ENCODE results near the gene FGD2. TPM values are rescaled to one million over a fixed set of nuclear protein-coding genes. Genes with fewer than 3 reads are reported as not detected.

FGD2 gene
- total and polyA plus RNA-seq, 2 of the 4 experiments (the other 2 are of a cell fraction): 0.07 TPM; not detected in 1

DNA sequence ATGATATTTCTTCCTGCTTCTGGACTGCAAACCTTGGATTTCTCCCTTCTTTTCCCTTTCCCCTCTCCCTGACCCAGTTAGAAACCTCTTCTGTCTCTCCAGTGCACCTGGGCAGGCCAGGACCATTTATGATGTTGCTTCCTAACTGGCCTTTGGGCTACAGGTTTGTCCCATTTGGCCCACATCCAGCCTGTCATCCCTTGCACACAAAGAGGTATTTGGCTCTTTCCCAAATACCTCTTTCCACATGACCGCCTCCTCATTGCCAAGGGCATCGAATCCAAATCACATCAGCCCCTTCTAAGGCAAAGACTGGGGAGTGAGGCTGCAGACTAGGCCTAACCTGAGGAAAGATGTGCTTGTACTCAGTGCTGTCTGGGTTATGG is 13.6 kb downstream of the FGD2 start:
- no peak overlapping the region for H3K14ac ChIP-seq (replicated peaks; ENCODE audit: low read depth, low read length)
- no TSS peak for BruUV-seq (replicated peaks)
- H3K18ac ChIP-seq (ENCODE audit: low read depth, low read length): no peak overlapping the region
- no peak overlapping the region for H3K4me2 ChIP-seq (ENCODE audit: low read depth, low read length)
- H2AFZ ChIP-seq (replicated peaks; ENCODE audit: low read length, poor library complexity): no peak overlapping the region
- H3K23ac ChIP-seq (ENCODE audit: low read depth, low read length): no peak overlapping the region
- no peak overlapping the region for H4K8ac ChIP-seq (ENCODE audit: low read depth in 2 of 2, low read length in 2 of 2)
- dilution Hi-C loops (cut with HindIII; ENCODE audit: low sequenced_read_pairs, unreplicated experiment) (no loop called here), intact Hi-C loops (cut with micrococcal nuclease) (loop anchor here (10.0 kb wide), 1 partner anchor 394 kb away; no protein-coding TSS in a partner anchor), in situ Hi-C loops (cut with MboI; ENCODE audit: low sequenced_read_pairs) (no loop called here)
- H2AK9ac ChIP-seq (replicated peaks; ENCODE audit: low read depth, low read length, poor library complexity): no peak overlapping the region
- ChIA-PET POLR2A (ENCODE audit: unreplicated experiment) (no interaction called here), CTCF (interaction anchor here (1.1 to 3.9 kb wide), 8 partner anchors 12 to 260 kb away, joined by 3 to 30 read pairs (median 10); partner anchors contain the start of gene FGD2)
- no peaks in the 10 kb centered on the region for H3K9me3 ChIP-seq (ENCODE audit: control insufficient read depth, insufficient read depth, low read length)
- ATAC-seq (ENCODE audit: low read depth) (no peak), DNase-seq (no peak)
- no peak overlapping the region for H3K27ac ChIP-seq (ENCODE audit: insufficient read depth, low read length)
- no peak overlapping the region for H2BK20ac ChIP-seq (ENCODE audit: low read depth, low read length)
- H3K9ac ChIP-seq (ENCODE audit: low read depth, low read length): no peak overlapping the region
- no peaks in the 10 kb centered on the region for H3K36me3 ChIP-seq (ENCODE audit: control insufficient read depth, insufficient read depth, low read length)
- TF ChIP-seq MAFK (IDR thresholded peaks at IDR 0.05; ENCODE audit: low read depth, low read length) (no peak), MXI1 (IDR thresholded peaks at IDR 0.05; ENCODE audit: borderline replicate concordance, low read depth, low read length) (no peak), MAZ (IDR thresholded peaks at IDR 0.05; ENCODE audit: borderline replicate concordance, low read depth, low read length) (no peak), POLR2A (IDR thresholded peaks at IDR 0.05; ENCODE audit: low read depth, low read length) (no peak)
- TF ChIP-seq, protein P1, sequence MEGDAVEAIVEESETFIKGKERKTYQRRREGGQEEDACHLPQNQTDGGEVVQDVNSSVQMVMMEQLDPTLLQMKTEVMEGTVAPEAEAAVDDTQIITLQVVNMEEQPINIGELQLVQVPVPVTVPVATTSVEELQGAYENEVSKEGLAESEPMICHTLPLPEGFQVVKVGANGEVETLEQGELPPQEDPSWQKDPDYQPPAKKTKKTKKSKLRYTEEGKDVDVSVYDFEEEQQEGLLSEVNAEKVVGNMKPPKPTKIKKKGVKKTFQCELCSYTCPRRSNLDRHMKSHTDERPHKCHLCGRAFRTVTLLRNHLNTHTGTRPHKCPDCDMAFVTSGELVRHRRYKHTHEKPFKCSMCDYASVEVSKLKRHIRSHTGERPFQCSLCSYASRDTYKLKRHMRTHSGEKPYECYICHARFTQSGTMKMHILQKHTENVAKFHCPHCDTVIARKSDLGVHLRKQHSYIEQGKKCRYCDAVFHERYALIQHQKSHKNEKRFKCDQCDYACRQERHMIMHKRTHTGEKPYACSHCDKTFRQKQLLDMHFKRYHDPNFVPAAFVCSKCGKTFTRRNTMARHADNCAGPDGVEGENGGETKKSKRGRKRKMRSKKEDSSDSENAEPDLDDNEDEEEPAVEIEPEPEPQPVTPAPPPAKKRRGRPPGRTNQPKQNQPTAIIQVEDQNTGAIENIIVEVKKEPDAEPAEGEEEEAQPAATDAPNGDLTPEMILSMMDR (conservative IDR thresholded peaks at IDR 0.05; ENCODE audit: low read depth, low read length): no peak
- H2BK15ac ChIP-seq (ENCODE audit: low read depth, low read length): no peak overlapping the region
- no peaks in the 10 kb centered on the region; the same call in 1 of the 2 replicates for H3K4me1 ChIP-seq (ENCODE audit: control insufficient read depth, insufficient read depth, low read length)
- no peaks in the 10 kb centered on the region for H3K9me1 ChIP-seq (ENCODE audit: insufficient read depth, low read length)
- H2AK5ac ChIP-seq (ENCODE audit: low read depth, low read length): no peak overlapping the region
- WGBS, 2 experiments (ENCODE audit: extremely low coverage in 2 of 2, insufficient read length in 1 of 2): no CpG with 5 or more reads among the region's 2 CpGs
- no peak overlapping the region for H4K91ac ChIP-seq (ENCODE audit: insufficient read depth, low read depth, low read length)
- no peak overlapping the region for H2BK120ac ChIP-seq (ENCODE audit: low read depth, low read length)
- no peaks in the 10 kb centered on the region for H4K20me1 ChIP-seq (ENCODE audit: insufficient read depth, low read length)
- H3K79me1 ChIP-seq (ENCODE audit: low read depth in 1 of 2, low read length in 2 of 2): no peaks in the 10 kb centered on the region
- H3K4ac ChIP-seq (ENCODE audit: low read depth, low read length): no peak overlapping the region
- no peak overlapping the region for H3K4me3 ChIP-seq (ENCODE audit: insufficient read depth, low read depth, low read length)
- no peak overlapping the region for H4K5ac ChIP-seq (ENCODE audit: low read depth, low read length)
- H3K27me3 ChIP-seq (ENCODE audit: control insufficient read depth, insufficient read depth, low read length): no peaks in the 10 kb centered on the region
- no peak overlapping the region for H2BK5ac ChIP-seq (ENCODE audit: low read depth, low read length, poor library complexity, severe bottlenecking)
- H3K56ac ChIP-seq (ENCODE audit: extremely low read depth, insufficient read depth, low read length): no peak overlapping the region
